GM08714 (cell line): ENCODE results near the gene ATP11A.
"Not testable (repeated sequence)": the region's sequence is repeated elsewhere in the genome, so short reads cannot be mapped to it uniquely, and the experiment has no call there.

ENCODE experiments used
- H3K4me3 ChIP-seq: fragments of 200-500 bp; sonication (Bioruptor generic); 2 replicates; pipeline ENCODE4 v1.5.1; 2014; ENCODE audit warnings: mild to moderate bottlenecking, low read length, inconsistent platforms
- ZNF274 ChIP-seq: IDR thresholded peaks from 2 replicates; pipeline ENCODE4 v1.6.1; 2012; ENCODE audit warnings: mild to moderate bottlenecking, low read depth, low read length

The ATP11A gene

GRCh38 chr13:112775791-112776279 is 86.0 kb downstream of the ATP11A start:
- no peak overlapping the region for H3K4me3 ChIP-seq
- TF ChIP-seq ZNF274 = no peak

DNA sequence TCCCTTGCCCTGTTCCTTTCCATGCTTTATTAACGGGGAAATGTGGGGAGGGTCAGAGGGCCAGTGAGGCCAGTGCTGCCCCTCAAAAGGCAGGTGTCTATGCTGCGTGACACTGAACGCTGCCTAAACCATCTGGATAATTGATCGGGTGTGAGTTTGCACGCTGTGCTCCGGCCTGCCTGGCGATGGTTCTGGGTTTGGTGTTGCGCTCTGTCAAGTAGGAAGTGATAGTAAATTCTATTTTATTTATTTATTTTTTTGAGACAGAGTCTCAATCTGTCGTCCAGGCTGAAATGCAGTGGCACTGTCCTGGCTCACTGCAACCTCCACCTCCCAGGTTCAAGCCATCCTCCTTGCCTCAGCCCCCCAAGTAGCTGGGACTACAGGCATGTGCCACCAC is 86.5 kb downstream of the ATP11A start:
- no peak overlapping the region for H3K4me3 ChIP-seq
- no peak for TF ChIP-seq ZNF274

DNA sequence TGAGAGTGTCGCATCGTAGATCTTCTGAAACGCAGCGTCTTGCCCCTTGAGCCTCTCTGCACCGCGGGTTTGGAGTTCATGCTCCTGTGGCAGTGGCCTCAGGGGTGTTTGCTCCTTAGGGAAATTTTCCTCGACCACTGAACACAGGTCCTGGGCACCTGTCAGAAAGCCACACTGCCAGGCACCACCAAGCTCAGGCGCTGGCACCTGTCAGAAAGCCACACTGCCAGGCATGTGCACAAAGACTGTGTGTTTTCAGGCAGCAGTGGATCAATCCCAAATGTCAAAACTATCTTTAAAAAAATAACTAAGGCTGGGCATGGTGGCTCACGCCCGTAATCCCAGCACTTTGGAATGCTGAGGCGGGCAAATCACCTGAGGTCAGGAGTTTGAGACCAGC is 87.1 kb downstream of the ATP11A start:
- no peak for TF ChIP-seq ZNF274
- no peak overlapping the region for H3K4me3 ChIP-seq

- no peak overlapping the region for H3K4me3 ChIP-seq
- no peak for TF ChIP-seq ZNF274
These were observed 88.0 kb downstream of the ATP11A start for GRCh38 chr13:112777637-112778406.

- no peak overlapping the region for H3K4me3 ChIP-seq
- no peak for TF ChIP-seq ZNF274
These were observed 90.2 kb downstream of the ATP11A start for GRCh38 chr13:112779856-112780604.

GRCh38 chr13:112781287-112781686 is 91.4 kb downstream of the ATP11A start:
- no peak for TF ChIP-seq ZNF274
- no peak overlapping the region for H3K4me3 ChIP-seq

DNA sequence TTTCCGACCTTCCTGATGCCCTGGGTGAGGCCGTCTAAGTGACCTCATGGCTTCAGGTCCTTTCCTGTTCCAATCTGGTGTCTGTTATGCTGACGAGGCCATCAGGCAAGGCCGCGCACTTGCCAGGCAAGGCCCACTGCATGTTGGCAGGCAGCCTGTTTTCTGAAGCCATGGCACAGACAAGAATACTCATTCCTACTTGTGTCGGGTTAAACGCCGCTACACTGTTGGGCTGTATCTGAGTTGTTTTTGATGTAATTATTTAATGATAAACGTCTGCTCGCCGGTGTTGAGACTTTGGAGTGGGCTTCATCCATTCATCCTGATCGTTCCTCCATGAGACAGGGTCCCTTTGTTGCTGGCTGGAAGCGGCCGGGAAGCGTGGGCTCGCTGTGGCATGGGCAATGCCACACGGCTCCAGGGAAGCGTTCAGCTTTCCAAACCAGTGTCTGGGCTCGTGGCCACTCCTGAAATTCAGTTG is 92.1 kb downstream of the ATP11A start:
- no peak overlapping the region for H3K4me3 ChIP-seq
- no peak for TF ChIP-seq ZNF274

- no peak overlapping the region for H3K4me3 ChIP-seq
These were observed 92.7 kb downstream of the ATP11A start for GRCh38 chr13:112782429-112783010.

DNA sequence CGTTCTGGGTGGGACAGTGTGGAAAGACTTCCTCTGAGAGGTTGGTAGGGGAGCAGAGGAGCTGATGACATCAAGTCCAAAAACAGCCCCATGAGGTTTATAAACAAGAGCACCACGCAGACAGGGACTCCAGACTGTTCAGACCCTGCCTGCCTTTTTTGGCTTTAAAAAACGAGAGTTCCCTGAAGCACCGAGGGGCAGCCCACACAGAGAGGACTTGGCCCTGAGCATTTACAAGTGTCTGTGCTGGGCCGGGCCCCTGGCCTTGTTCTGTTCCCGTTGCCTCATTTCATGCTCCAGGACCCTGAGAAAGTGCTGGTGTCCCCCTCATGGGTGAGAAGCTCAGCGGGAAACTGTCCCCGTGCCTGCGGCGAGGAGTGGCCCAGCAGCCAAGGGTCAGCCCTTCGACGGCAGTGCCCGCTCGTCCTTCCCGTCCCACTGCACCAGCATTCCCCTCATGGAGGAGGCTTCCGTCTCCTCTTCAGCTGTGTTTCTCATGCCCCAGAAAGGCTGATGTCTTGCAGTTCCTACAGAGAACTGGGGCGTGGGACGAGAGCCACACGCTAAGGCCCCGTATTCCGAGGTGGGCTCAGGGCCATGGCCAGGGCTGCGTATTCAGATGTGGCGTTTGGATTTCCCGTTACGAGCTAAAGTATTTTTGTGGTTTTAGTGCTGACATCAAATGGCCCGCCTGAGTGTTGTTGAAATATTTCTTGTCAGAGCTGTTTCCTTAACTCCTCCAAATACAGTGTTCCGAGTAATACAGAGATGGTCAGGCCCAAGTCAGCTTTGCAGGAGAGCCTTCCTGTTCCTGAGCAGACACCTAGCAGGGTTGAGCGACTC is 93.5 kb downstream of the ATP11A start:
- no peak overlapping the region for H3K4me3 ChIP-seq
- TF ChIP-seq ZNF274 = no peak

More at GRCh38 chr13:112782429-112783010, 92.7 kb downstream of the ATP11A start:
- TF ChIP-seq ZNF274 = no peak

- H3K4me3 ChIP-seq = no peak overlapping the region
- TF ChIP-seq ZNF274 = no peak
These were observed 94.1 kb downstream of the ATP11A start for GRCh38 chr13:112783978-112784371.

GRCh38 chr13:112784811-112785482 is 95.1 kb downstream of the ATP11A start:
- TF ChIP-seq ZNF274 = no peak
- H3K4me3 ChIP-seq = no peak overlapping the region

DNA sequence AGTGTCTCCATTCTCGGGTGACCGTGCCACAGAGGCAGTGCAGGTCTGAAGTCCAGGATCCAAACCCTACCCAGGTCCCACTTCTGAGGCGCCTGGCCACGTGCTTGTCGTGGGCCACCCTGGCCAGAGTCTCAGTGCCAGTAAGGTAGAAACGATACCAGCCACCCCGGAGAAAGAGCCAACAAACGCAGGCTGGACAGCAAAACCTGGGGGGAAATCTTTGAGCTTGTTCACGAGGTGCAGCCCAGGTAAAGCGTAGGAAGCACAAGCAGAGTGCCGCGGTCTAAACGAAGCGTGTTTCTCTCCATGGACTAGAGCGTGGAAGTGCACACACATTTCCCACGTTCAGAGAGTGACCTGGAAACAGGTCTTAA is 95.6 kb downstream of the ATP11A start:
- no peak overlapping the region for H3K4me3 ChIP-seq
- TF ChIP-seq ZNF274 = no peak

GRCh38 chr13:112786810-112787209 is 97.0 kb downstream of the ATP11A start:
- not testable (repeated sequence) for H3K4me3 ChIP-seq
